Measurements from ENCODE around the gene FRZB.

FRZB gene

DNA sequence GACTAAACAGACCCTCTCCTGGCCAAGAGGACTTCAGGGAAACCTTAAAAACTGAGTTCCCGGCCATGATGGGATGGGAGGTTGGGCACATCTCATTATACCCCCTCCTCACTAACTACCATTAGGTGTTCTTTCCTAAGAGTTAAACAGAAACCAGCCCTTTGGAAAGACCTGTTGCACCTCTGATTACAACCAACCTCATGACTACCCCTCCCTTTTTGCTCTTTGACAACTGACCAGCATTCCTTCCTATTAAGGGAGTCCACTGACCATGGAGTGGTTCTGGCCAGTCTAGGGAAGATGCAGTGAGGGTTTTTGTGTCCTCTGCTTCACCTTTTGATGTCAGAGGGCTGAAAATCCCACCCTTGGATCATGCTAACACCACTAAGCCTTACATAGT, 44.5 kb upstream of the FRZB start:
- no peak for TF ChIP-seq ZFX (IDR thresholded peaks at IDR 0.05; ENCODE audit: borderline replicate concordance)
- TF ChIP-seq, protein P1, sequence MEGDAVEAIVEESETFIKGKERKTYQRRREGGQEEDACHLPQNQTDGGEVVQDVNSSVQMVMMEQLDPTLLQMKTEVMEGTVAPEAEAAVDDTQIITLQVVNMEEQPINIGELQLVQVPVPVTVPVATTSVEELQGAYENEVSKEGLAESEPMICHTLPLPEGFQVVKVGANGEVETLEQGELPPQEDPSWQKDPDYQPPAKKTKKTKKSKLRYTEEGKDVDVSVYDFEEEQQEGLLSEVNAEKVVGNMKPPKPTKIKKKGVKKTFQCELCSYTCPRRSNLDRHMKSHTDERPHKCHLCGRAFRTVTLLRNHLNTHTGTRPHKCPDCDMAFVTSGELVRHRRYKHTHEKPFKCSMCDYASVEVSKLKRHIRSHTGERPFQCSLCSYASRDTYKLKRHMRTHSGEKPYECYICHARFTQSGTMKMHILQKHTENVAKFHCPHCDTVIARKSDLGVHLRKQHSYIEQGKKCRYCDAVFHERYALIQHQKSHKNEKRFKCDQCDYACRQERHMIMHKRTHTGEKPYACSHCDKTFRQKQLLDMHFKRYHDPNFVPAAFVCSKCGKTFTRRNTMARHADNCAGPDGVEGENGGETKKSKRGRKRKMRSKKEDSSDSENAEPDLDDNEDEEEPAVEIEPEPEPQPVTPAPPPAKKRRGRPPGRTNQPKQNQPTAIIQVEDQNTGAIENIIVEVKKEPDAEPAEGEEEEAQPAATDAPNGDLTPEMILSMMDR (IDR thresholded peaks at IDR 0.05) = no peak
- no peak overlapping the region for H3K27ac ChIP-seq

- H3K27ac ChIP-seq = no peak overlapping the region
- no peak for TF ChIP-seq ZFX (IDR thresholded peaks at IDR 0.05; ENCODE audit: borderline replicate concordance)
- TF ChIP-seq, protein P1 (IDR thresholded peaks at IDR 0.05) = no peak
These were observed 40.8 kb upstream of the FRZB start for GRCh38 chr2:182907081-182907830.

DNA sequence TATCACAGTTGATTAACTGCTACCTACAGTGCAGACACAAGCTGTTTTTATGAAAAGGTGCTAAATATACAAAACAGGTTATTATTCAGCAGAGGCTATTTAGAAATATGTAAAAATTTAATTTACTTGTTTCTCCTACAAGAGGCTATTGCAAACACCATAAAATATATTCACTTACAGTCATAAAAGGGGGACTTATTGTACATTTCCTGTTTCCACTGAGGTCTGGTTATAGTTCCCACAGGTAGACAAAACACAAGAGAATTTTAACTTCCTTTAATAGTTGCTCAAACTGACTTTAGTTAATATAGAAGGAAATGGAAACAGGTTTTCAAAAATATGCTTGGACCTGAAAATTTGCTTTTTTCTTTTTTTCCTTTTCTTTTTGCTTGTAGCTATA, 40.0 kb upstream of the FRZB start:
- TF ChIP-seq, protein P1 (IDR thresholded peaks at IDR 0.05) = no peak
- no peak for TF ChIP-seq ZFX (IDR thresholded peaks at IDR 0.05; ENCODE audit: borderline replicate concordance)
- no peak overlapping the region for H3K27ac ChIP-seq

DNA sequence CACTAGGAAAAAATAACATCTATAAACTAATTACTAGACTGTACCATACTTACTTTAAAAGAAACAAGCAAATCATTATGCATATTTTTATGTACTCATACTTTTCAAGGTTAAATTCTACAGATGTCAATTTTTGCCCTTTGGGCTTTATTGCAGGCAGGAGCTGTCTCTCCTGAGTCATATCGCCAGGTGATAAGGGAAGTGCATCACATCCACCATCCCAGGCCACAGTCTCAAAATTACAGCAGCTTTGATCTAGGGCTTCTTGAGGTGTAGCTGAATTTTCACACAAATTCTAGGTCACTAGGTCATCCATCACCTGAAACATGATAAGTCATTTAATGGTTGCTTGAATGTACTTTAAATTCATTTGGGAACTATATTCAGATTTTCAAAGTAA, 38.4 kb upstream of the FRZB start:
- TF ChIP-seq, protein P1 (IDR thresholded peaks at IDR 0.05) = no peak
- TF ChIP-seq ZFX (IDR thresholded peaks at IDR 0.05; ENCODE audit: borderline replicate concordance) = no peak

GRCh38 chr2:182903566-182903965, 37.1 kb upstream of the FRZB start:
- TF ChIP-seq, protein P1 (IDR thresholded peaks at IDR 0.05) = no peak
- no peak for TF ChIP-seq ZFX (IDR thresholded peaks at IDR 0.05; ENCODE audit: borderline replicate concordance)

More for the DNA sequence above, 38.4 kb upstream of the FRZB start:
- no peak overlapping the region for H3K27ac ChIP-seq

GRCh38 chr2:182901748-182902147, 35.3 kb upstream of the FRZB start:
- TF ChIP-seq, protein P1 (IDR thresholded peaks at IDR 0.05) = no peak
- TF ChIP-seq ZFX (IDR thresholded peaks at IDR 0.05; ENCODE audit: borderline replicate concordance) = no peak
- no peak overlapping the region for H3K27ac ChIP-seq

More at GRCh38 chr2:182903566-182903965, 37.1 kb upstream of the FRZB start:
- H3K27ac ChIP-seq = no peak overlapping the region

- TF ChIP-seq ZFX (IDR thresholded peaks at IDR 0.05; ENCODE audit: borderline replicate concordance) = no peak
- TF ChIP-seq, protein P1 (IDR thresholded peaks at IDR 0.05) = no peak
- no peak overlapping the region for H3K27ac ChIP-seq
These were observed 32.3 kb upstream of the FRZB start for GRCh38 chr2:182898718-182899117.

Data from 22Rv1 (cell line).